ENCODE measurements around the gene SPDYE2. TPM values are rescaled to one million over a fixed set of nuclear protein-coding genes. Genes with fewer than 3 reads are reported as not detected.
"Not testable (repeated sequence)": the region's sequence is repeated elsewhere in the genome, so short reads cannot be mapped to it uniquely, and the experiment has no call there.

SPDYE2 gene, protein sequence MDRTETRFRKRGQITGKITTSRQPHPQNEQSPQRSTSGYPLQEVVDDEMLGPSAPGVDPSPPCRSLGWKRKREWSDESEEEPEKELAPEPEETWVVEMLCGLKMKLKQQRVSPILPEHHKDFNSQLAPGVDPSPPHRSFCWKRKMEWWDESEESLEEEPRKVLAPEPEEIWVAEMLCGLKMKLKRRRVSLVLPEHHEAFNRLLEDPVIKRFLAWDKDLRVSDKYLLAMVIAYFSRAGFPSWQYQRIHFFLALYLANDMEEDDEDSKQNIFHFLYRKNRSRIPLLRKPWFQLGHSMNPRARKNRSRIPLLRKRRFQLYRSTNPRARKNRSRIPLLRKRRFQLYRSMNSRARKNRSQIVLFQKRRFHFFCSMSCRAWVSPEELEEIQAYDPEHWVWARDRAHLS
- total RNA-seq (0.05 TPM), polyA plus RNA-seq (0.05 TPM)
- long read RNA-seq, donor 1, result 0 reads
- long read RNA-seq, donor 2, result 0 reads
- long read RNA-seq, donor 3, result 0 reads
- long read RNA-seq, donor 4, result 0 reads
- long read RNA-seq, donor 5, partial matches to known transcripts, result 90 of 99 reads
- long read RNA-seq, donor 5, other reads (novel, unspliced or antisense), result 9 of 99 reads
- long read RNA-seq, donor 6, partial matches to known transcripts, result 10 of 19 reads
- long read RNA-seq, donor 6, other reads (novel, unspliced or antisense), result 9 of 19 reads
- long read RNA-seq, donor 7, partial matches to known transcripts, result 6 of 12 reads
- long read RNA-seq, donor 7, other reads (novel, unspliced or antisense), result 6 of 12 reads
- long read RNA-seq, donor 8, result 0 reads
- long read RNA-seq, donor 9, result 0 reads
- long read RNA-seq, donor 10, result 0 reads

DNA sequence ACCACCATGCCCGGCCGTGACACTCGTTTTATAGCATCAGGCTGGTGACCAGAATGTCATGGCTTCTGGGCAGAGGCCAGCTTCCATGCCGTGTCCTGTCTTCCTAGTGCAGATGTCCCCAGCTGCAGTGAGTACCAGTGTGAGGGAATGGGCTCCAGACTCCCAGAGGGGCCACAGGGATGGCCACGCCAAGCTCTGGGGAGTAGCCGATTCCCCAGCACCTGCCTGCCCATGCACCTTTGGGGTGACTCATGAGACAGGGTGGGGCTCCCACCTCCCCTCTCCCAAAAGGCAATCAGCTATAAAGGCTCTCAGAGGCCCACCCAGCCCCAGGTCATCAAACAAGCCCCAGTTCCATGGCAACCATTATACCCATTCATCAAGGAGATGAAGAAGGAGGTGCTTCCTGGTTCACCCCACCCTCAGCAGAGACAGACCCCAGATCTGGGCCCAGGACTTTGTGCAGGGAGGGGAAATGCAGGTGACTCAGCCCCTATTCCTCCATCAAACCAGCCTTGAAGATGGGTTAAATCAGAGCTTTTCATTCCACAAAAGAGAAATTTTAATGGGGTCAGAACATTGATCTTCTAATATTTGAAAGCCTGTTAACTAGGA is at the start of gene SPDYE2:
TSS of gene SPDYE2 (plus strand) at position 419 of the 615 bp plus-strand sequence. CDS start 2,030 bp downstream, outside the sequence.
- not testable (repeated sequence) for H3K4me3 ChIP-seq (ENCODE audit: low read length in 2 of 2); H3K27me3 ChIP-seq (ENCODE audit: control insufficient read depth in 2 of 2, insufficient read depth in 1 of 2, low read length in 1 of 2); H3K27ac ChIP-seq (ENCODE audit: low read depth in 1 of 2, low read length in 1 of 2); H3K4me1 ChIP-seq (ENCODE audit: control insufficient read depth in 2 of 2, insufficient read depth in 2 of 2, low read length in 2 of 2); H3K9me3 ChIP-seq (ENCODE audit: control insufficient read depth in 2 of 2, insufficient read depth in 1 of 2, low read length in 1 of 2); DNase-seq (ENCODE audit: low read depth in 6 of 9, low spot score in 9 of 9); H3K36me3 ChIP-seq (ENCODE audit: control insufficient read depth in 2 of 2, insufficient read depth in 2 of 2, low read length in 1 of 2)
- no CpG with 5 or more reads among the region's 6 CpGs for WGBS

DNA sequence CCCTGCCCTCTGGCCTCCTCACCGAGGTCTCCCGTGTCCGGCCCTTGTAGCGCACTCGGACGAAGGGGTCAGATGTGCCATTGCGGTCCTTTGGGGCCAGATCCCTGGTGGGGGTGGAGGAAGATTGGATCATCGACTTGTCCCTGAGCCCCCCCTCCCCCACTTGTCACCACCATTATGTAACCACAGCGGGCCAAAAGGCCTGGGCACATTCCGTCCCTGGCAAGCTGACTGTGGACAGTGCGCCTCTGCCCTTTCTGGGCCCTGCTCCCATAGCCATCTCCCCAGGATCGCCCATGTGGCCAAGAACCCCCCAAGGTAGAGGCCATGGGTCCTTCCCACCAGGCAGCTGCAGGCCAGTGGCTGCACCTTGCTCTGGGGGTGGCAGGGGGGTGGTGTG is 47.9 kb upstream of the SPDYE2 start:
- H3K4me3 ChIP-seq (ENCODE audit: low read length in 2 of 2); H3K36me3 ChIP-seq (ENCODE audit: control insufficient read depth in 2 of 2, insufficient read depth in 2 of 2, low read length in 1 of 2); H3K27me3 ChIP-seq (ENCODE audit: control insufficient read depth in 2 of 2, insufficient read depth in 1 of 2, low read length in 1 of 2); H3K9me3 ChIP-seq (ENCODE audit: control insufficient read depth in 2 of 2, insufficient read depth in 1 of 2, low read length in 1 of 2); H3K4me1 ChIP-seq (ENCODE audit: control insufficient read depth in 2 of 2, insufficient read depth in 2 of 2, low read length in 2 of 2); DNase-seq (ENCODE audit: low read depth in 6 of 9, low spot score in 9 of 9); H3K27ac ChIP-seq (ENCODE audit: low read depth in 1 of 2, low read length in 1 of 2): not testable (repeated sequence)
- WGBS, result no CpG with 5 or more reads among the region's 12 CpGs

DNA sequence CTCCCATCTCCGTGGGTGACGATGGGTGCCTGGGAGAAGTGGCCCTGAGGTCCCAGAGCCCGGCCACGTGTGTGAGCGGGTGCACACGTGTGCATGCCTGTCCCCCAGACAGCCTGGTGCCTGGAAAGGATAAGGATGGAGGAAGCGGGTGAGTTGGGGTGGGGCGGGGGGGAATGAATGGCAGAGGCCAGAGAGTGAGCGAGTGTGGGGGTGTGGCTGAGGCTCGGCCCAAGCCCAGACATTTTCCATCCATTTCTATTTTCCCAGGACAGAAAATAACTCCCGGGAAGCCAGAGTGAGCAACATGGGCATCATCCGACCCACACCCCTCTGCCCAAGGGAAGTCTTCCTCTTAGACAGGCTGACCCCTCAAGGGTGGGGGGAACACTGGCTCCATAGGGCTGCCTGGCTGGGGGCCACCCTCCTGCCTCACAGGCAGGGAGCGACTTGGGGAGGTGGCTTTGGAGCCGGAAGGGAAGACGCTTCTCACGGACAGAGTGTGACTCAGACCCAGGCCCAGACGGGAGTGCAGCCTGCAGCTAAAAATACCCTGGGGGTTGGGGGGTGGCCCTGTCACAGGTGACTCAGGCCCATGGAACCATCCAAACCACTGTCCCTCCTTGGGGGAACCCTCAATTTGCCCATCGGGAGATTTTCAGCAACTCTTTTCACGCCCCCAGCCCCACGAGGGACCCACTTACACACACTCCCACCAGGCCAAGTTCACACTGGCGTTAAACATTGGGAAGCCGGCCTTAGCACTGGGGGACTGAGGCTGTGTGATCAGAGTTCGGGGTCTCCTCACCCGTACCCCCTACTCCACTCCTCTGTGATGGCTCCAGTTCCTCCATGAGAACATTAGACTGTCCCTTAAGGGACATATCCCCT is 45.5 kb upstream of the SPDYE2 start:
- not testable (repeated sequence) for H3K27ac ChIP-seq (ENCODE audit: low read depth in 1 of 2, low read length in 1 of 2); H3K27me3 ChIP-seq (ENCODE audit: control insufficient read depth in 2 of 2, insufficient read depth in 1 of 2, low read length in 1 of 2); H3K36me3 ChIP-seq (ENCODE audit: control insufficient read depth in 2 of 2, insufficient read depth in 2 of 2, low read length in 1 of 2); H3K4me3 ChIP-seq (ENCODE audit: low read length in 2 of 2); H3K9me3 ChIP-seq (ENCODE audit: control insufficient read depth in 2 of 2, insufficient read depth in 1 of 2, low read length in 1 of 2); DNase-seq (ENCODE audit: low read depth in 6 of 9, low spot score in 9 of 9); H3K4me1 ChIP-seq (ENCODE audit: control insufficient read depth in 2 of 2, insufficient read depth in 2 of 2, low read length in 2 of 2)
- 97% methylated on average over 5 of the region's 24 CpGs for WGBS

DNA sequence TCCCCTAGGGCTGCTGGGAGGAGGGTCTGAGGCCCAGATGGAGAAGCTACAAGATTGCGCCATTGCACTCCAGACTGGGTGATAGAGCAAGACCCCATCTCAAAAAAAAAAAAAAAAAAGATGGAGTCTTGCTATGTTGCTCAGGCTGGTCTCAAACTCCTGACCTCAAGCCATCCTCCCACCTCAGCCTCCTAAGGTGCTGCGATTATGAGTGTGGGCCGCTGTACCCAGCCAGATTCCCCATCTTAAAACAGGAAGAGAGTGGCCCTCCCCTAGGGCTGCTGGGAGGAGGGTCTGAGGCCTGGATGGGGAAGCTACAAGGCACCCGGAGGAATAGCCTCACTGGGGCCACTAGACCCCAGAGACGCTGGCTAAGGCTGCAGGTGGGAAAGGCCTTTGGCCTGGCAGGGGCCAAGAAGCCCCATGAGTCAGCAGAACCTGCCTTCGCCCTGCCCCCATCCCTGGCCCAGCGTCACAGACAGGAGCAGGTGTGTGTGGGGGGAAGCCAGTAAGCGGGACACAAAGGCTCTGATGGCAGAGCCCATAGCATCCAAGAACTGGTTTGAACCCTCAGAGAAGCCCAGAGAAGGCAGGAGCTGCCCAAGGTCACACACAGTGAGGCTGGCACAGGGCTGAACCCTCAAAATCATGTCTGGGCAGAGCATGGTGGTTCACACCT is 43.5 kb upstream of the SPDYE2 start:
- not testable (repeated sequence) for H3K4me1 ChIP-seq (ENCODE audit: control insufficient read depth in 2 of 2, insufficient read depth in 2 of 2, low read length in 2 of 2); H3K27me3 ChIP-seq (ENCODE audit: control insufficient read depth in 2 of 2, insufficient read depth in 1 of 2, low read length in 1 of 2); H3K36me3 ChIP-seq (ENCODE audit: control insufficient read depth in 2 of 2, insufficient read depth in 2 of 2, low read length in 1 of 2); H3K27ac ChIP-seq (ENCODE audit: low read depth in 1 of 2, low read length in 1 of 2); H3K9me3 ChIP-seq (ENCODE audit: control insufficient read depth in 2 of 2, insufficient read depth in 1 of 2, low read length in 1 of 2); DNase-seq (ENCODE audit: low read depth in 6 of 9, low spot score in 9 of 9); H3K4me3 ChIP-seq (ENCODE audit: low read length in 2 of 2)
- 74% methylated on average over 2 of the region's 8 CpGs for WGBS

DNA sequence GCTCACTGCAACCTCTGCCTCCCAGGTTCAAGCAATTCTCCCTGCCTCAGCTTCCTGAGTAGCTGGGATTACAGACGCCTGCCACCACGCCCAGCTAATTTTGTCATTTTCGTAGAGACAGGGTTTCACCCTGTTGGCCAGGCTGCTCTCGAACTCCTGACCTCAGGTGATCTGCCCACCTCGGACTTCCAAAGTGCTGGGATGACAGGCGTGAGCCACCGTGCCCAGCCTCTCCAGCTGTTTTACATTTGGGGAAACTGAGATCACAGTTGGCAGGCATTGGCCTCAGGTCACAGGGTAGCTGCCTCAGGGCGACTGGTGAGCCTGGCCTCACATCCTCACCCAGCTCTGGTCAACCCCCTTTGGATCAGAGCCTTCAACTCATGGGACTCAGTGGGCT is 40.5 kb upstream of the SPDYE2 start:
- not testable (repeated sequence) for H3K36me3 ChIP-seq (ENCODE audit: control insufficient read depth in 2 of 2, insufficient read depth in 2 of 2, low read length in 1 of 2); H3K27ac ChIP-seq (ENCODE audit: low read depth in 1 of 2, low read length in 1 of 2); DNase-seq (ENCODE audit: low read depth in 6 of 9, low spot score in 9 of 9); H3K9me3 ChIP-seq (ENCODE audit: control insufficient read depth in 2 of 2, insufficient read depth in 1 of 2, low read length in 1 of 2); H3K4me3 ChIP-seq (ENCODE audit: low read length in 2 of 2); H3K27me3 ChIP-seq (ENCODE audit: control insufficient read depth in 2 of 2, insufficient read depth in 1 of 2, low read length in 1 of 2)
- peaks cover 0 to 13% of the 10 kb centered on the region in 2 donors for H3K4me1 ChIP-seq (ENCODE audit: control insufficient read depth in 2 of 2, insufficient read depth in 2 of 2, low read length in 2 of 2)
- 94% methylated on average over 5 of the region's 8 CpGs for WGBS

DNA sequence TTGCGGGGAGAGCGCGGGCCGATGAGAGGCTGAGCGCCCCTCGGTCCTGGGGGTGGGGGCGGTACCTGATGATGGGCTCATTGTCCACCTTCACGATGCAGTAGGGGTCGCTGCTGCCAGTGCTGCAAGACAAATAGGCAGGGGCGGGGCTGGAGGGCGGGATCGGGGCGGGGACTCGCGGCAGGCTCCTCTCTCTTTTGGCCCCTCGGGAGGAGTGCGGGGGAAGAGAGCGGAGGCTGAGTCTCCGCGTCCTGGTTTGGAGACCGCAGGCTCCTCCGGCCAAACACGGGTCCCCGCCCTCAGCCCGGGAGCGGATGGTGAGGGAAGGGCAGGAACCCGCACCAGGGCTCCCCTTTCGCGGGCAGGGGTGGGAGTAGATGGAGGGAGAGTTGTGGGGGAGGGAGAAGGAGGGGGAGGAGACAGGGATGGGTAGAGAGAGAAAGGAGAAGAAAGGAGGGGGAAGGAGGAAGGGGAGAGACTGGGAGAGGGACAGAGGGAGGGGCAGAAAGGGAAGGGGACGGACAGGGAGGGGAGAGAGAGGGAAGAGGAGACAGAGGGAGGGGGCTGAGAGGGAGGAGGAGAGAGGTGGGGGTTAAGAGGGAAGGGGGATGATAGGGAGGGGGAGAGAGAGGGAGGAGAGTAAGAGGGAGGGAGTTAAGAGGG is 39.0 kb upstream of the SPDYE2 start:
- H3K27me3 ChIP-seq (ENCODE audit: control insufficient read depth in 2 of 2, insufficient read depth in 1 of 2, low read length in 1 of 2); H3K36me3 ChIP-seq (ENCODE audit: control insufficient read depth in 2 of 2, insufficient read depth in 2 of 2, low read length in 1 of 2); H3K27ac ChIP-seq (ENCODE audit: low read depth in 1 of 2, low read length in 1 of 2); H3K9me3 ChIP-seq (ENCODE audit: control insufficient read depth in 2 of 2, insufficient read depth in 1 of 2, low read length in 1 of 2); H3K4me3 ChIP-seq (ENCODE audit: low read length in 2 of 2); DNase-seq (ENCODE audit: low read depth in 6 of 9, low spot score in 9 of 9): not testable (repeated sequence)
- WGBS, result no CpG with 5 or more reads among the region's 30 CpGs
- H3K4me1 ChIP-seq (ENCODE audit: control insufficient read depth in 2 of 2, insufficient read depth in 2 of 2, low read length in 2 of 2), result peaks cover 0 to 13% of the 10 kb centered on the region in 2 donors

DNA sequence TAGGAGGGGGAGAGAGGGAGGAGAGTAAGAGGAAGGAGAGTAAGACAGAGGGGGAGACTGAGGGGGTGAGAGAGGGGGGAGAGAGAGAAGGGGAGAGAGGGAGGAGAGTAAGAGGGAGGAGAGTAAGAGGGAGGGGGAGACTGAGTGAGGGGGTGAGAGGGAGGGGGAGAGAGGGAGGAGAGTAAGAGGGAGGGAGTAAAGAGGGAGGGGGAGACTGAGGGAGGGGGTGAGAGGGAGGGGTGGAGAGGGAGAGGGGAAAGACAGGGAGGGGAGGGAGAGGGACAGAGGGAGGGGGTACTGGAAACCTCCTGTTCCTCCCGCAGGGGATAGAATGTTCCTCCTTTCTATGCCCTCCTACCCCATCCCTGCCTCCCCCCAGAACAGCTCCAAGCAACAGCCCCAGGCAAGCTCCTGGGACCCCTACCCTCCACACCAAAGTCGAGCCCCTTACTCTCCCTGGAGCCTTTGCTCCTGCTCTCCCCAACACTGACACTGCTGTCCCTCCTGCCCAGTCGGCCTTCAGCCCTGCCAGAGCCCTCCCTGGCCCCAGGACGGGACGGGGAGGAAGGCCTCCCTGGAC is 38.3 kb upstream of the SPDYE2 start:
- H3K36me3 ChIP-seq (ENCODE audit: control insufficient read depth in 2 of 2, insufficient read depth in 2 of 2, low read length in 1 of 2); H3K4me1 ChIP-seq (ENCODE audit: control insufficient read depth in 2 of 2, insufficient read depth in 2 of 2, low read length in 2 of 2); H3K27me3 ChIP-seq (ENCODE audit: control insufficient read depth in 2 of 2, insufficient read depth in 1 of 2, low read length in 1 of 2); H3K4me3 ChIP-seq (ENCODE audit: low read length in 2 of 2); H3K9me3 ChIP-seq (ENCODE audit: control insufficient read depth in 2 of 2, insufficient read depth in 1 of 2, low read length in 1 of 2): not testable (repeated sequence)
- H3K27ac ChIP-seq (ENCODE audit: low read depth in 1 of 2, low read length in 1 of 2), result peak overlapping the region; percentile 61 to 85
- DNase-seq (ENCODE audit: low read depth in 6 of 9, low spot score in 9 of 9), result peak; percentile 44 to 87 (median 80)
- WGBS, result 51% methylated on average over 5 of the region's 5 CpGs
